GM23248 (cell line): Measurements from ENCODE around the gene MEI1. TPM values are rescaled to one million over a fixed set of nuclear protein-coding genes. Genes with fewer than 3 reads are reported as not detected.

Source experiments
- DNase-seq: peaks from one replicate; pipeline ENCODE4 v3.0.0-alpha.2; 2015
- H2AFZ ChIP-seq: fragments of 200-600 bp; sonication (generic); 2 replicates; pipeline ENCODE4 v1.6.1; 2016; ENCODE audit warnings: antibody characterized with exemption
- H3F3A ChIP-seq: fragments of 200-600 bp; sonication (generic); 2 replicates; pipeline ENCODE4 v1.6.1; 2016; ENCODE audit warnings: mild to moderate bottlenecking, antibody characterized with exemption, mixed run types; ENCODE audit not compliant: insufficient read depth
- H3K27ac ChIP-seq: fragments of 200-600 bp; sonication (generic); 2 replicates; pipeline ENCODE4 v1.5.1; 2016; ENCODE audit warnings: mild to moderate bottlenecking
- H3K27me3 ChIP-seq: fragments of 200-600 bp; sonication (generic); replicated peaks from 2 replicates; pipeline ENCODE4 v1.6.1; 2016; ENCODE audit warnings: mild to moderate bottlenecking; ENCODE audit not compliant: insufficient read depth
- H3K36me3 ChIP-seq: fragments of 200-600 bp; sonication (generic); 2 replicates; pipeline ENCODE4 v1.6.1; 2016; ENCODE audit warnings: low read depth, mild to moderate bottlenecking
- H3K4me1 ChIP-seq: fragments of 200-600 bp; sonication (generic); 2 replicates; pipeline ENCODE4 v1.6.1; 2016; ENCODE audit warnings: mild to moderate bottlenecking; ENCODE audit not compliant: insufficient read depth
- H3K4me2 ChIP-seq: fragments of 200-600 bp; sonication (generic); one replicate; pipeline ENCODE4 v1.6.1; 2016; ENCODE audit warnings: mild to moderate bottlenecking; ENCODE audit not compliant: unreplicated experiment
- H3K4me3 ChIP-seq: fragments of 200-600 bp; sonication (generic); 2 replicates; pipeline ENCODE4 v1.5.1; 2016; ENCODE audit warnings: mild to moderate bottlenecking
- H3K79me2 ChIP-seq: fragments of 200-600 bp; sonication (generic); 2 replicates; pipeline ENCODE4 v1.6.1; 2016; ENCODE audit warnings: mild to moderate bottlenecking; ENCODE audit not compliant: insufficient read depth
- H3K9ac ChIP-seq: fragments of 200-600 bp; sonication (generic); 2 replicates; pipeline ENCODE4 v1.6.1; 2016; ENCODE audit warnings: mild to moderate bottlenecking
- H3K9me2 ChIP-seq: fragments of 200-600 bp; sonication (generic); 2 replicates; pipeline ENCODE4 v1.6.1; 2016; ENCODE audit warnings: mixed run types, mild to moderate bottlenecking, moderate library complexity; ENCODE audit not compliant: insufficient read depth
- H3K9me3 ChIP-seq: fragments of 200-600 bp; sonication (generic); one replicate; pipeline ENCODE4 v1.6.1; 2017; ENCODE audit warnings: low read depth
- H4K20me1 ChIP-seq: fragments of 200-600 bp; sonication (generic); 2 replicates; pipeline ENCODE4 v1.6.0; 2016; ENCODE audit not compliant: insufficient read depth
- EZH2 ChIP-seq: fragments of 200-600 bp; sonication (generic); IDR thresholded peaks from 2 replicates; pipeline ENCODE4 v1.6.1; 2018; ENCODE audit warnings: antibody characterized with exemption, mild to moderate bottlenecking; ENCODE audit not compliant: insufficient read depth, poor library complexity, severe bottlenecking
- EZH2phosphoT487 ChIP-seq: fragments of 200-600 bp; sonication (generic); IDR thresholded peaks from 2 replicates; pipeline ENCODE4 v1.6.1; 2018; ENCODE audit warnings: antibody characterized with exemption, moderate library complexity, mild to moderate bottlenecking, low read depth; ENCODE audit not compliant: insufficient read depth
- WGBS, 2 experiments: methylation state at CpG; one replicate each; pipeline ENCODE4 v1.1.6; 2015 to 2017; ENCODE audit warnings: low lambda C conversion rate in 2 of 2, low coverage in 1 of 2; ENCODE audit errors: missing lambda C conversion rate in 2 of 2; 5-methylcytosine and 5-hydroxymethylcytosine counted together
- in situ Hi-C: fragments of 300-500 bp; cut with MboI; formaldehyde crosslinking; loops from 2 replicates; pipeline ENCODE4 v1.15.0; 2020
- polyA plus RNA-seq: library from polyadenylated mRNA; unstranded; fragments of >200 nt; fragmentation: Nextera tagmentation; extraction: Ambion mirVana; gene quantifications from 2 replicates; pipeline ENCODE4 v1.2.1, GENCODE V29; 2016
- total RNA-seq: library from RNA; depleted of rRNA; stranded (reverse); fragments of >200 nt; shearing (Covaris generic); gene quantifications from 2 replicates; pipeline ENCODE4 v1.2.3, GENCODE V29; 2014

Gene MEI1
- total and polyA plus RNA-seq, 2 experiments from 2014 or later = 2.2 to 5.9 TPM

GRCh38 chr22:41697126-41697775, 2.1 kb upstream of the MEI1 start:
- Histone ChIP-seq H3K9ac (peak overlapping the region; percentile 8; the same call in 1 of the 2 replicates), H3F3A (peaks cover 16% of the 10 kb centered on the region; the same call in 1 of the 2 replicates), H2AFZ (peak overlapping the region; percentile 65), H3K27ac (no peak overlapping the region), H3K9me2 (no peaks in the 10 kb centered on the region), H3K36me3 (peaks cover 4% of the 10 kb centered on the region; the same call in 1 of the 2 replicates), H3K4me3 (peak overlapping the region; percentile 34), H3K4me2 (peak overlapping the region; percentile 67), H4K20me1 (no peaks in the 10 kb centered on the region), H3K4me1 (peaks cover 13% of the 10 kb centered on the region; the same call in 1 of the 2 replicates), H3K79me2 (no peaks in the 10 kb centered on the region), H3K9me3 (no peaks in the 10 kb centered on the region), H3K27me3 (no peaks in the 10 kb centered on the region)
- DNase-seq = peak; percentile 87
- 26% methylated on average over 11 to 12 of the region's 12 CpGs for WGBS, 2 experiments
- TF ChIP-seq EZH2phosphoT487 (no peak), EZH2 (no peak)
- in situ Hi-C loops = loop anchor here (10.0 kb wide), 1 partner anchor 248 kb away; the partner anchor contains the start of gene CENPM

GRCh38 chr22:41700108-41700364, 733 bp downstream of the MEI1 start:
- Histone ChIP-seq H3F3A (peaks cover 8% of the 10 kb centered on the region; the same call in 1 of the 2 replicates), H3K4me3 (no peak overlapping the region), H3K9me2 (no peaks in the 10 kb centered on the region), H2AFZ (no peak overlapping the region), H4K20me1 (no peaks in the 10 kb centered on the region), H3K9ac (no peak overlapping the region), H3K79me2 (no peaks in the 10 kb centered on the region), H3K4me2 (no peak overlapping the region), H3K36me3 (no peaks in the 10 kb centered on the region), H3K4me1 (peaks cover 13% of the 10 kb centered on the region; the same call in 1 of the 2 replicates), H3K9me3 (no peaks in the 10 kb centered on the region), H3K27me3 (0 out of 2 replicates have a peak, but pooled peaks cover 4% of the 10 kb centered on the region), H3K27ac (no peak overlapping the region)
- in situ Hi-C loops = no loop called here
- no peak for DNase-seq
- 84 to 85% methylated on average over 16 of the region's 16 CpGs for WGBS, 2 experiments
- TF ChIP-seq EZH2phosphoT487 (no peak), EZH2 (no peak)

GRCh38 chr22:41702763-41703162, 3.5 kb downstream of the MEI1 start:
- H3K27ac ChIP-seq = no peak overlapping the region
- H3K4me2 ChIP-seq = no peak overlapping the region
- H2AFZ ChIP-seq = no peak overlapping the region
- no peaks in the 10 kb centered on the region for H4K20me1 ChIP-seq
- TF ChIP-seq EZH2 (no peak), EZH2phosphoT487 (no peak)
- WGBS, 2 experiments = 79 to 83% methylated on average over 9 of the region's 9 CpGs
- in situ Hi-C loops = no loop called here
- H3F3A ChIP-seq = no peaks in the 10 kb centered on the region
- no peak overlapping the region for H3K9ac ChIP-seq
- no peaks in the 10 kb centered on the region for H3K79me2 ChIP-seq
- no peaks in the 10 kb centered on the region for H3K36me3 ChIP-seq
- DNase-seq = no peak
- no peaks in the 10 kb centered on the region for H3K9me2 ChIP-seq
- no peaks in the 10 kb centered on the region for H3K9me3 ChIP-seq
- 0 out of 2 replicates have a peak, but pooled peaks cover 5% of the 10 kb centered on the region for H3K27me3 ChIP-seq
- no peak overlapping the region for H3K4me3 ChIP-seq
- H3K4me1 ChIP-seq = no peaks in the 10 kb centered on the region

GRCh38 chr22:41709341-41709740, 10.0 kb downstream of the MEI1 start:
- no peaks in the 10 kb centered on the region for H3K36me3 ChIP-seq
- no peak for DNase-seq
- H3K9me3 ChIP-seq = no peaks in the 10 kb centered on the region
- no peaks in the 10 kb centered on the region for H3K79me2 ChIP-seq
- in situ Hi-C loops = no loop called here
- TF ChIP-seq EZH2phosphoT487 (no peak), EZH2 (no peak)
- H3F3A ChIP-seq = no peaks in the 10 kb centered on the region
- H3K9ac ChIP-seq = no peak overlapping the region
- H3K4me1 ChIP-seq = no peaks in the 10 kb centered on the region
- no peaks in the 10 kb centered on the region for H3K9me2 ChIP-seq
- H3K4me2 ChIP-seq = no peak overlapping the region
- H3K27me3 ChIP-seq = peaks cover 15% of the 10 kb centered on the region; the same call in 1 of the 2 replicates
- WGBS, 2 experiments = 79 to 86% methylated on average over 10 of the region's 10 CpGs
- no peak overlapping the region for H3K27ac ChIP-seq
- no peak overlapping the region for H2AFZ ChIP-seq
- no peaks in the 10 kb centered on the region for H4K20me1 ChIP-seq
- H3K4me3 ChIP-seq = no peak overlapping the region
